Measurements from ENCODE around the gene POLG.

- TF ChIP-seq CTCF (IDR thresholded peaks at IDR 0.05) (no peak), POLR2A (IDR thresholded peaks at IDR 0.05) (no peak)
Measured at GRCh38 chr15:89369341-89369947, 34.8 kb upstream of the POLG start.
